RWPE1 (cell line): Measurements from ENCODE around the gene SAMD4B.
"Not testable (repeated sequence)": the region's sequence is repeated elsewhere in the genome, so short reads cannot be mapped to it uniquely, and the experiment has no call there.

Experiments
- CTCF ChIA-PET: fragments of 350-600 bp; sonication (Branson Sonifier 250); formaldehyde crosslinking; extraction: SDS; loops from one replicate; lab custom pipeline; 2021; lab: Yijun Ruan, JAX
- POLR2A ChIA-PET: fragments of 400-600 bp; formaldehyde crosslinking; extraction: SDS; loops from one replicate; lab custom pipeline; 2020; ENCODE audit warnings: antibody characterized with exemption; ENCODE audit not compliant: low non-redundant PET; lab: Yijun Ruan, JAX
- DNase-seq: peaks from one replicate; pipeline ENCODE4 v3.0.0; 2012; ENCODE audit warnings: low spot score
- H3K27ac ChIP-seq: fragments of 450-650 bp; 2 replicates; pipeline ENCODE4 v1.5.1; 2017
- CTCF ChIP-seq: fragments of 450-650 bp; conservative IDR thresholded peaks from 2 replicates; pipeline ENCODE4 v1.5.1; 2017; ENCODE audit warnings: low read depth, mild to moderate bottlenecking

Gene SAMD4B

GRCh38 chr19:39372941-39373340 is 30.7 kb downstream of the SAMD4B start:
- POLR2A ChIA-PET = no interaction called here
- TF ChIP-seq CTCF = no peak
- CTCF ChIA-PET = no interaction called here
- peak overlapping the region; percentile 89 for H3K27ac ChIP-seq
- no peak for DNase-seq

DNA sequence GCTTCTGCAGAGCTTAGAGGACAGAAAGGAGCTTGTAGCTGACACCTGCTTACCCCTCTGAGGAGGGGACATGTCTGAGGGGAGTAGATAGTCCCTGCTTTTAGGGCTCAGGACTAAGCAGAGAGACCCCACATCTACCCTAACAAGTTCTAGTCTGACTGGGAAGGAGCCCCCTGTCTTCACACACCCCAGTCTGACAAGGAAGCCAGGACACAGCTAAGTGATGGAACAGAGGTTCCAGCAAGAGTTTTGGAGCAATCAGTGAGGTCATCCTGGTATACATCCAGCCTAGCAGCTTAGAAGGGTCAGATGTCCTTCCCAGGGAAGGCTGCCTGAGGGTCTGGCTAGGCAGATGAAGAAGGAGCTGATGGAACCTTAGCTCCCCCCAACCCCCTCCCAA is 33.7 kb downstream of the SAMD4B start:
- H3K27ac ChIP-seq = no peak overlapping the region; the same call in 1 of the 2 replicates
- no peak for TF ChIP-seq CTCF
- ChIA-PET POLR2A (no interaction called here), CTCF (interaction anchor here (0.6 kb wide), 2 partner anchors 30 to 74 kb away, joined by 3 read pairs; no protein-coding TSS in a partner anchor)
- DNase-seq = no peak

- peak overlapping the region; percentile 9; the same call in 1 of the 2 replicates for H3K27ac ChIP-seq
- POLR2A ChIA-PET = no interaction called here
- TF ChIP-seq CTCF = no peak
- CTCF ChIA-PET = interaction anchor here (0.6 to 1.2 kb wide), 2 partner anchors 15 to 35 kb away, joined by 3 to 5 read pairs; partner anchors contain the start of gene SAMD4B
- DNase-seq = no peak
These were observed 35.4 kb downstream of the SAMD4B start for GRCh38 chr19:39377373-39378362.

GRCh38 chr19:39379366-39379765 is 37.1 kb downstream of the SAMD4B start:
- DNase-seq, POLR2A ChIA-PET: not testable (repeated sequence)
- CTCF ChIA-PET = interaction anchor here (0.6 kb wide), 1 partner anchor 24 kb away, joined by 3 read pairs; no protein-coding TSS in a partner anchor
- peak overlapping the region; percentile 7; the same call in 1 of the 2 replicates for H3K27ac ChIP-seq

DNA sequence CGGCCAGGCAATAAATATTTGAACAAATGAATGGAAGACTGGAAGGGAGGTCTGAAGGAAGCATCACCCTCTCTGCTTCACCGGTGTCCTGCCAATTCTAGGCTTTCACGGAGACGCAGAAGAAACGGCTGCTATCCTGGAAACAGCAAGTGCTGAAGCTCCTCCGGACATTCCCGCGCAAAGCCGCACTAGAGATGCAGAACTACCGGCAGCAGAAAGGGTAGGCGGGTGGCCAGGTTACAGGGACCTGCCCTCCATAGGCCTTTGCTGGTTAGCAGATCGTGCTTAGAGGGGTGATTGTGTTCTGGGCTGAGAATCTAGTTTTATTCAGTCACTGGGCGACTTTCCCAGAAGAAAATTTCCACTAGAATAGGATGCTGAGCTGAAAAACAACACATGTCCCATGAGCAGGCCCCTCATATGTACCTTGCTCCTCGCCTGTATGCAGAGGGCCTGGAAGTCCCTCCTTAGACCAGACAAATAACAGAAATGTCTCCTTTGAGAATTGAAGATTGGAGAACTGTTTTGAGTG is 37.7 kb downstream of the SAMD4B start:
- DNase-seq = no peak
- ChIA-PET CTCF (interaction anchor here (0.6 kb wide), 1 partner anchor 25 kb away, joined by 3 read pairs; no protein-coding TSS in a partner anchor), POLR2A (no interaction called here)
- no peak for TF ChIP-seq CTCF
- H3K27ac ChIP-seq = peak overlapping the region; percentile 7; the same call in 1 of the 2 replicates

DNA sequence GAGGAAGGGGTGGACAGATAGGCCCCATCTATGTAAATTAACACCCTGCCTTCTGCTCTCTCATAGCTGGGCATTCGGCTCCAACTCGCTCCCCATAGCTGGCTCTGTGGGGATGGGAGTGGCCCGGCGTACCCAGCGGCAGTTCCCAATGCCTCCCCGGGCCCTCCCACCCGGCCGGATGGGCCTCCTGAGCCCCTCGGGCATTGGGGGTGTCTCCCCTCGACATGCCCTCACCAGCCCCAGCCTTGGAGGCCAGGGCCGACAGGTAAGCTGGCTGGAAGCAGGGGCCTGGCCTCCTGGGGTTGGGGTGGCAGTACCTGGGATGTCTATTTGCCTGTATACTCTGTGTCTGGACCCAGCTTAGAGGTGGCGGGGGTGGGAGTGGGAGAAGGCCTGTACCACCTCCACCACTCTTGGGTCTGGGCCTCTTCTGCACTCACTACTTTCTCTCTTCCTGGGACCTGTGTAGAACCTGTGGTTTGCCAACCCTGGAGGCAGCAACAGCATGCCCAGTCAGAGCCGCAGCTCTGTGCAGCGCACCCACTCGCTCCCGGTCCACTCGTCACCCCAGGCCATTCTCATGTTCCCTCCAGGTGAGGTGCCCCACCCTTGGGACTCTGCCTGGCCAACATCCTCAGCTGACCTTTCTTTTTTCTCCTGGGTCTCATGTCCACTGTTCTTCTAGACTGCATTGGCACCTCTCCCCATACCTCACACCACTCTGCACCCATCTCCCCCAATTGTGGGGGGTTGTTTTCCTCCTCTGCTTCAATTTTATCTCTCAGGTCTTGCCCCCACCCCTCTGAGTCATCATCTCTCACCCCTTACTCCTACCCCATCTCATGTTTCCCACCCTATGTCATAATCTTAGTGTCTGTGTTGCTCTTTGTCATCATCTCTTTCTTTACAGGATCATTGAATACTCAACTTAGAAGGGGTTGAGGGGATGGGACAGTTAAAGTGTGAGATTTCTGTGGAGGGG is 38.6 kb downstream of the SAMD4B start:
- ChIA-PET CTCF (no interaction called here), POLR2A (no interaction called here)
- no peak for TF ChIP-seq CTCF
- peak overlapping the region; percentile 17 for H3K27ac ChIP-seq
- DNase-seq = no peak
